DOHH2 (cell line): ENCODE measurements around the gene F10.

Source experiments
- H3F3A ChIP-seq: fragments of 200-600 bp; sonication (generic), shearing (Covaris generic); 2 replicates; pipeline ENCODE4 v1.6.0; 2016; ENCODE audit warnings: antibody characterized with exemption, mild to moderate bottlenecking; ENCODE audit not compliant: control insufficient read depth, insufficient read depth
- H3K27ac ChIP-seq: fragments of 200-600 bp; sonication (generic); 2 replicates; pipeline ENCODE4 v1.5.1; 2014; ENCODE audit warnings: low read depth, mild to moderate bottlenecking, low read length, moderate library complexity
- H3K27me3 ChIP-seq: fragments of 200-600 bp; sonication (generic); 2 replicates; pipeline ENCODE4 v1.6.1; 2014; ENCODE audit warnings: mild to moderate bottlenecking, low read length, mixed read lengths; ENCODE audit not compliant: control insufficient read depth
- H3K36me3 ChIP-seq: fragments of 200-600 bp; sonication (generic); 2 replicates; pipeline ENCODE4 v1.6.1; 2014; ENCODE audit warnings: mild to moderate bottlenecking, low read length, moderate library complexity, mixed read lengths; ENCODE audit not compliant: control insufficient read depth
- H3K4me1 ChIP-seq: fragments of 200-600 bp; sonication (generic); 2 replicates; pipeline ENCODE4 v1.6.1; 2014; ENCODE audit warnings: mild to moderate bottlenecking, low read length, mixed read lengths; ENCODE audit not compliant: control insufficient read depth
- H3K4me2 ChIP-seq: fragments of 200-600 bp; sonication (generic); 2 replicates; pipeline ENCODE4 v1.6.0; 2014; ENCODE audit warnings: mild to moderate bottlenecking, low read length, moderate library complexity
- H3K4me3 ChIP-seq: fragments of 200-600 bp; sonication (generic); 2 replicates; pipeline ENCODE4 v1.5.1; 2014; ENCODE audit warnings: mild to moderate bottlenecking, low read length, mixed read lengths
- H3K79me2 ChIP-seq: fragments of 200-600 bp; sonication (generic); 2 replicates; pipeline ENCODE4 v1.6.1; 2014; ENCODE audit warnings: mild to moderate bottlenecking, low read length, mixed read lengths; ENCODE audit not compliant: control insufficient read depth
- H3K9me2 ChIP-seq: fragments of 200-600 bp; sonication (generic); replicated peaks from 2 replicates; pipeline ENCODE4 v1.6.1; 2014; ENCODE audit warnings: mild to moderate bottlenecking, low read length, mixed read lengths; ENCODE audit not compliant: control insufficient read depth
- H3K9me3 ChIP-seq: fragments of 200-600 bp; sonication (generic); 2 replicates; pipeline ENCODE4 v1.6.1; 2014; ENCODE audit warnings: antibody characterized with exemption, low read length, mixed read lengths; ENCODE audit not compliant: control insufficient read depth, insufficient read depth
- H4K20me1 ChIP-seq: fragments of 200-600 bp; sonication (generic); 2 replicates; pipeline ENCODE4 v1.6.0; 2014; ENCODE audit warnings: low read depth, mild to moderate bottlenecking, antibody characterized with exemption, low read length, moderate library complexity; ENCODE audit not compliant: control insufficient read depth, insufficient read depth
- CTCF ChIP-seq: fragments of 200-600 bp; sonication (generic); IDR thresholded peaks from one replicate; pipeline ENCODE4 v1.5.1; 2014; ENCODE audit warnings: antibody characterized with exemption, mild to moderate bottlenecking, low read depth, low read length; ENCODE audit not compliant: poor library complexity, severe bottlenecking
- EZH2phosphoT487 ChIP-seq: fragments of 200-600 bp; sonication (generic); IDR thresholded peaks from 2 replicates; pipeline ENCODE4 v1.6.1; 2017; ENCODE audit warnings: borderline replicate concordance, mild to moderate bottlenecking, antibody characterized with exemption, low read length, moderate library complexity, mixed read lengths

The F10 gene

GRCh38 chr13:113141601-113141970, 19.0 kb downstream of the F10 start:
- no peak overlapping the region for H3K4me2 ChIP-seq
- H3K36me3 ChIP-seq = no peaks in the 10 kb centered on the region
- H3K27me3 ChIP-seq = peaks cover 3% of the 10 kb centered on the region; the same call in 1 of the 2 replicates
- H3K4me1 ChIP-seq = no peaks in the 10 kb centered on the region
- no peaks in the 10 kb centered on the region for H3K9me2 ChIP-seq
- H3K79me2 ChIP-seq = no peaks in the 10 kb centered on the region
- no peaks in the 10 kb centered on the region for H3K9me3 ChIP-seq
- H3F3A ChIP-seq = no peaks in the 10 kb centered on the region
- H3K4me3 ChIP-seq = no peak overlapping the region
- H4K20me1 ChIP-seq = no peaks in the 10 kb centered on the region
- H3K27ac ChIP-seq = no peak overlapping the region
- TF ChIP-seq EZH2phosphoT487 (no peak), CTCF (no peak)

- Histone ChIP-seq H3K9me3 (no peaks in the 10 kb centered on the region), H3K27ac (no peak overlapping the region), H3K4me2 (no peak overlapping the region), H3K4me3 (no peak overlapping the region), H3K79me2 (no peaks in the 10 kb centered on the region), H3K9me2 (no peaks in the 10 kb centered on the region), H3K27me3 (peaks cover 3% of the 10 kb centered on the region; the same call in 1 of the 2 replicates), H3F3A (no peaks in the 10 kb centered on the region), H3K36me3 (no peaks in the 10 kb centered on the region), H3K4me1 (no peaks in the 10 kb centered on the region), H4K20me1 (no peaks in the 10 kb centered on the region)
- TF ChIP-seq EZH2phosphoT487 = no peak
- TF ChIP-seq CTCF = no peak
Measured at GRCh38 chr13:113142876-113143275, 20.3 kb downstream of the F10 start.

- no peaks in the 10 kb centered on the region for H3F3A ChIP-seq
- no peaks in the 10 kb centered on the region for H3K9me3 ChIP-seq
- no peaks in the 10 kb centered on the region for H3K4me1 ChIP-seq
- H3K4me3 ChIP-seq = no peak overlapping the region
- no peaks in the 10 kb centered on the region for H3K36me3 ChIP-seq
- peaks cover 3% of the 10 kb centered on the region; the same call in 1 of the 2 replicates for H3K27me3 ChIP-seq
- no peaks in the 10 kb centered on the region for H3K79me2 ChIP-seq
- TF ChIP-seq CTCF (no peak), EZH2phosphoT487 (no peak)
- no peak overlapping the region for H3K27ac ChIP-seq
- no peaks in the 10 kb centered on the region for H4K20me1 ChIP-seq
- no peak overlapping the region for H3K4me2 ChIP-seq
- no peaks in the 10 kb centered on the region for H3K9me2 ChIP-seq
Measured at GRCh38 chr13:113143466-113144254, 21.1 kb downstream of the F10 start.
